KMS-11 (cell line): ENCODE results near the gene RBM20.
A peak's percentile ranks its signal among the peaks of the same experiment; 100 is the strongest.

Experiments used
- H2AFZ ChIP-seq: fragments of 200-600 bp; sonication (generic); 2 replicates; pipeline ENCODE4 v1.6.1; 2016; ENCODE audit warnings: antibody characterized with exemption, mixed run types, low read depth
- H3K27ac ChIP-seq: fragments of 200-600 bp; sonication (generic); 2 replicates; pipeline ENCODE4 v1.6.1; 2016; ENCODE audit warnings: mild to moderate bottlenecking, mixed run types
- H3K27me3 ChIP-seq: fragments of 200-600 bp; sonication (generic); 2 replicates; pipeline ENCODE4 v1.6.1; 2017; ENCODE audit warnings: mild to moderate bottlenecking, low read depth, mixed run types, moderate library complexity; ENCODE audit not compliant: insufficient read depth
- H3K36me3 ChIP-seq: fragments of 200-600 bp; sonication (generic); 2 replicates; pipeline ENCODE4 v1.6.1; 2017; ENCODE audit warnings: mild to moderate bottlenecking, mixed run types; ENCODE audit not compliant: insufficient read depth
- H3K4me1 ChIP-seq: fragments of 200-600 bp; sonication (generic); 2 replicates; pipeline ENCODE4 v1.6.1; 2016; ENCODE audit warnings: mild to moderate bottlenecking, low read depth, mixed run types; ENCODE audit not compliant: poor library complexity, severe bottlenecking
- H3K4me2 ChIP-seq: fragments of 200-600 bp; sonication (generic); 2 replicates; pipeline ENCODE4 v1.7.0; 2016; ENCODE audit warnings: mild to moderate bottlenecking, mixed run types
- H3K4me3 ChIP-seq: fragments of 200-600 bp; sonication (generic); IDR thresholded peaks from 2 replicates; pipeline ENCODE4 v1.6.1; 2017; ENCODE audit warnings: low read depth, low read length, mixed read lengths; ENCODE audit not compliant: insufficient read depth
- H3K79me2 ChIP-seq: fragments of 200-600 bp; sonication (generic); 2 replicates; pipeline ENCODE4 v1.6.1; 2016; ENCODE audit warnings: low read depth, mixed run types; ENCODE audit not compliant: insufficient read depth
- H3K9ac ChIP-seq: fragments of 200-600 bp; sonication (generic); 2 replicates; pipeline ENCODE4 v1.6.1; 2016; ENCODE audit warnings: mild to moderate bottlenecking, mixed run types
- H4K20me1 ChIP-seq: fragments of 200-600 bp; sonication (generic); 2 replicates; pipeline ENCODE4 v1.6.1; 2016; ENCODE audit warnings: mild to moderate bottlenecking, mixed run types; ENCODE audit not compliant: insufficient read depth
- CTCF ChIP-seq: fragments of 200-600 bp; sonication (generic); conservative IDR thresholded peaks from 2 replicates; pipeline ENCODE4 v1.6.1; 2017; ENCODE audit warnings: low read depth, mild to moderate bottlenecking, antibody characterized with exemption, low read length, moderate library complexity, mixed read lengths

Gene RBM20

DNA sequence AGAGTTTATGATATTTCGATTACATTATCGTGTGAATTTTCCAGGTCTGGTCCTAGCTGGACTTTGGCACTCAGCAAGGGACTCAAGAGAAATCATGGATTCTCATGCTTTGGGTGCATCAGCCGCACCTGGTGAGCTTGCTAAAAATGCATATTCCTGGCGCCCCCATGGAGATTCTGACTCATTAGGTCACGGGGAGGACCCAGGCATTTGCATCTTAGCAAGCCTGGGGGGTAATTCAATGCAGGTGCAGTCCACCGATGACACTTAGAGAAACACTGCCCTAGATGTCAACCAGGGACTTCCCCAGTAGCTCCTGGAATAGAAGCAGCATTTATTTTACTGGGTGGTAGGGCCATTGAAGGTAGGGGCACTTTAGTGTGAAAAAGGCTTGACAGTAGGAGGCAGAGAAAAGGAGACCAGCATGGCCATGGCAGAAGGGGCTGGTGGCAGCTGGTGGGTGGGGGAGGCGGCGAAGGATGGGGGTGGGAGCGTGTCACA lies 197.7 kb downstream of the RBM20 start:
- Histone ChIP-seq H3K79me2 (no peaks in the 10 kb centered on the region), H3K4me2 (peak overlapping the region; percentile 96), H3K4me1 (peaks cover 77% of the 10 kb centered on the region), H3K9ac (peak overlapping the region; percentile 71; the same call in 1 of the 2 replicates), H3K27ac (peak overlapping the region; percentile 93), H3K4me3 (no peak overlapping the region), H2AFZ (peak overlapping the region; percentile 17; the same call in 1 of the 2 replicates), H4K20me1 (no peaks in the 10 kb centered on the region), H3K36me3 (no peaks in the 10 kb centered on the region), H3K27me3 (peaks cover 2% of the 10 kb centered on the region; the same call in 1 of the 2 replicates)
- no peak for TF ChIP-seq CTCF

- Histone ChIP-seq H3K27me3 (peaks cover 1% of the 10 kb centered on the region; the same call in 1 of the 2 replicates), H4K20me1 (no peaks in the 10 kb centered on the region), H3K4me1 (peaks cover 77% of the 10 kb centered on the region), H3K9ac (peak overlapping the region; percentile 71), H2AFZ (no peak overlapping the region; the same call in 1 of the 2 replicates), H3K79me2 (no peaks in the 10 kb centered on the region), H3K36me3 (no peaks in the 10 kb centered on the region), H3K4me3 (no peak overlapping the region), H3K27ac (peak overlapping the region; percentile 93), H3K4me2 (peak overlapping the region; percentile 96)
- TF ChIP-seq CTCF = no peak
These were observed 198.3 kb downstream of the RBM20 start for GRCh38 chr10:110842326-110842904.

DNA sequence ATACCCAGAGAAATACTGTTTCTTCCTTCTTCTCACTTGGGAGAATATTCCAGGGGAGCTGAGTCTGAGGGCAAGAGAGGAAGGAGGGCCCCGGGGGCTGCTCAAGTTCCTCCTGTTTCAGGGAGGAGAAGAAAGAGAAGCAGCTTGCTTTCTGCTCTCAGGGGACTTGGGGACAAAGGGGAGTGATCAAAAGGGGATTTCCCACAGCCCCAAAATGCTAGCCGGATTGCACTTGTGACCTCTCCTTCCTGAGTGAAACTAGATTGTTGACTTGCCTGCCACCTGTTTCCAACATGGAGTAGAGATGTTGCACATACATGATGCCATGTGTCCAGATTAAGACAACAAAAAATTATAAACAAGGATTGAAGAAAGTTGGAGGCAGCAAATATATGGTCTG lies 198.9 kb downstream of the RBM20 start:
- Histone ChIP-seq H4K20me1 (no peaks in the 10 kb centered on the region), H3K4me1 (peaks cover 77% of the 10 kb centered on the region), H3K36me3 (no peaks in the 10 kb centered on the region), H3K27me3 (no peaks in the 10 kb centered on the region), H3K9ac (peak overlapping the region; percentile 71), H2AFZ (peak overlapping the region; percentile 2; the same call in 1 of the 2 replicates), H3K4me2 (peak overlapping the region; percentile 96), H3K27ac (peak overlapping the region; percentile 93), H3K79me2 (no peaks in the 10 kb centered on the region), H3K4me3 (no peak overlapping the region)
- no peak for TF ChIP-seq CTCF

- Histone ChIP-seq H2AFZ (peak overlapping the region; percentile 2; the same call in 1 of the 2 replicates), H3K27me3 (no peaks in the 10 kb centered on the region), H3K27ac (peak overlapping the region; percentile 93), H3K4me2 (peak overlapping the region; percentile 96), H4K20me1 (no peaks in the 10 kb centered on the region), H3K36me3 (no peaks in the 10 kb centered on the region), H3K79me2 (no peaks in the 10 kb centered on the region), H3K4me1 (peaks cover 77% of the 10 kb centered on the region), H3K4me3 (no peak overlapping the region), H3K9ac (peak overlapping the region; percentile 71; the same call in 1 of the 2 replicates)
- no peak for TF ChIP-seq CTCF
These were observed 199.9 kb downstream of the RBM20 start for GRCh38 chr10:110843796-110844616.
